Heart left ventricle (tissue), 16 donors: Measurements from ENCODE around the gene NKRF. TPM values are rescaled to one million over a fixed set of nuclear protein-coding genes. Genes with fewer than 3 reads are reported as not detected.

Experiments
- ATAC-seq, 4 donors: fragments of 200-7000 bp; cut with Tn5 transposase; one replicate each; pipeline ENCODE4 v1.9.1; 2020 to 2022; ENCODE audit warnings: moderate library complexity in 4 of 4, mild to moderate bottlenecking in 3 of 4, moderate number of reproducible peaks in 1 of 4
- DNase-seq, 5 donors: peaks; one replicate each; pipeline ENCODE4 v3.0.0-alpha.2; 2020
- H3K27ac ChIP-seq, 12 donors: fragments of 200-600 bp; sonication (generic) in 4 of 12; one replicate each; pipeline versions ENCODE4 v1.5.0 to v1.8.0; 2016 to 2022; ENCODE audit warnings: mild to moderate bottlenecking in 2 of 12
- H3K27me3 ChIP-seq, 9 donors: fragments of 200-600 bp; sonication (generic) in 2 of 9; one replicate each; pipeline versions ENCODE4 v1.5.1 to v1.8.0; 2016 to 2022; ENCODE audit warnings: mild to moderate bottlenecking in 3 of 9
- H3K36me3 ChIP-seq, 9 donors: fragments of 200-600 bp; sonication (generic) in 2 of 9; one replicate each; pipeline versions ENCODE4 v1.5.0 to v1.8.0; 2018 to 2022; ENCODE audit warnings: mild to moderate bottlenecking in 2 of 9
- H3K4me1 ChIP-seq, 12 donors: fragments of 200-600 bp; sonication (generic) in 4 of 12; one replicate each; pipeline versions ENCODE4 v1.5.0 to v1.8.0; 2016 to 2022; ENCODE audit warnings: mild to moderate bottlenecking in 3 of 12
- H3K4me3 ChIP-seq, 12 donors: fragments of 200-600 bp; sonication (generic) in 4 of 12; one replicate each; pipeline versions ENCODE4 v1.5.0 to v1.8.0; 2017 to 2022; ENCODE audit warnings: mild to moderate bottlenecking in 9 of 12, moderate library complexity in 4 of 12
- H3K9me3 ChIP-seq, 12 donors: fragments of 200-600 bp; sonication (generic) in 4 of 12; one replicate each; pipeline versions ENCODE4 v1.5.0 to v1.8.0; 2016 to 2022; ENCODE audit warnings: mild to moderate bottlenecking in 1 of 12
- POLR2A ChIP-seq, 2 donors: fragments of 450-650 bp; IDR thresholded peaks; one replicate each; pipeline ENCODE4 v1.6.1; 2017; ENCODE audit warnings: antibody characterized with exemption in 2 of 2, mild to moderate bottlenecking in 2 of 2, moderate library complexity in 2 of 2
- WGBS, 4 donors: extraction: QIAGEN DNeasy Blood & Tissue Kit in 2 of 4; methylation state at CpG; one replicate each; pipeline versions ENCODE4 v1.1.5 to v1.1.7; 2013 to 2018; 5-methylcytosine and 5-hydroxymethylcytosine counted together
- intact Hi-C, 10 donors: fragments of 100-400 bp; cut with DNase I; formaldehyde crosslinking; loops; one replicate each; pipeline versions ENCODE4 v1.11.1 to v1.14.2; 2022
- polyA plus RNA-seq, 2 donors: library from polyadenylated mRNA; stranded (reverse); fragments of 200-250 nt; gene quantifications; one replicate each; pipeline ENCODE4 v1.2.3, GENCODE V29; 2013
- total RNA-seq, 9 donors: library from RNA; depleted of rRNA in 2 of 9; stranded (reverse); fragments of >200 nt in 2 of 9; fragmentation: NEBNext Ultra II Directional in 3 of 9; extraction: Animal tissue kit (Norgen Biotek cat#: 25700) in 3 of 9; gene quantifications; one replicate each; pipeline versions ENCODE4 v1.1.0 to v1.2.4, GENCODE V29; 2016 to 2023
- TF ChIP-seq, protein P1 (sequence below), 12 donors: fragments of 200-600 bp; sonication (generic) in 4 of 12; IDR thresholded peaks; one replicate each; pipeline versions ENCODE4 v1.5.0 to v1.8.0; 2018 to 2022; ENCODE audit warnings: antibody characterized with exemption in 12 of 12, mild to moderate bottlenecking in 5 of 12
- donor health status: ischemic (EF 13 %, LVEDD 7.1; RV severe dilation, severe dysfunction).
- donor health status: healthy with polysubstance abuse.
- donor health status: DM: no; HTN: yes; CAD: no.
- donor health status: DM: no; HTN: no; CAD: no.
- donor health status: ischemic (EF 25% LVEDD 6.9; RV normal size, moderate dysfunction).
- donor health status: ischemic (EF 25% LVEDD 5.7; RV mildly dilated, moderate dysfunction).
- donor health status: healthy.
- donor health status: DM: yes; HTN: yes; CAD: no.
- donor health status: ischemic (EF 35%, LVEDD 5.7; RV mildly dilated, moderate dysfunction).
- donor health status: nonischemic (EF 11% LVEDD 7.7; RV severe dilation, severe dysfunction).
- donor health status: DM: yes; HTN: yes; CAD: no.
- donor health status: PGD.
- donor health status: ischemic (EF 29% LVEDD 5.4; RV normal size, mild dysfunction).
- donor health status: nonischemic (EF 23%, LVEDD 6.1; RV moderate dilation, normal function).

NKRF gene
- total and polyA plus RNA-seq, 11 donors: 3.1 to 6.0 (median 4.3) TPM

DNA sequence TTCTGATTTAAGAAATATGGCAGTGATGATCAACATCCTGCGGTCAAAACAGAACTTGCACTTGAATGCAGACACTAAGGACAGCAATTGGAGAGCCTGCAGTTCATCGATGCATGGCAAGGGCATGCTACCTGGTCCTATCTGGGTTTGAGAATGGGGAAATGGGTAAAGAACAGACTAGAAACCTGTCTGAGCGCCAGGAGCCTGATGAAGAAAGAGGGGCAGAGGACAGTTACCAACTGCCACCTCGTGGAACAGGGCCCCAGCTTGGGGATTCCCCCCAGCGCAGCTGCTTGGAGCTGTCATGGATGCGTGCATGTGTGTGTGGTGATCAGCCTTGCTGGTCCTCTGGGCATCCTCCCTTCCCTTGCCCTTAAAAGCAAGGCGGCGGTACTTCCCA is 30.2 kb upstream of the NKRF start:
- H3K36me3 ChIP-seq: peaks cover 0 to 62% (median 10%) of the 10 kb centered on the region in 9 donors
- ATAC-seq: no peak

DNA sequence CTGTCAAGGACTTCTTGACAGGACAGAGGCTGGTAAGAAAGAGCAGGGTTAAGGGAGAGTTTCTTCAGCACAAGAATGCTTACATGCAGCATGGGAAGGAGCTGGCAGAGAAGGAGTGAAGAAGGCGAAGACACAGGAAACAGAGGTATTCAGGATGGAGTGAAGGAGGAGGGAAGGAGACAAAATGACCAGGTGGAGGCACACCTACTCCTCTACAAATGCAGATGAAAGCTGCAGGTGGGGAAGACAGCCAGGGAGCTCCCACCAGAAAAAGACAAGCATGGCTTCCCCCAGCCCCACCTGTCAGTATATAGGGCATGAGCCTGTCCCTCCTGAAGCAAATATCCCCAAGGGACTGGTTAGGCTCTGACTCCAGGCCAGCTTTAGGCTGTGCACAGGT is 29.6 kb upstream of the NKRF start:
- Histone ChIP-seq H3K36me3 (peaks cover 0 to 60% (median 10%) of the 10 kb centered on the region in 9 donors), H3K4me3 (no peak overlapping the region), H3K4me1 (no peaks in the 10 kb centered on the region), H3K27me3 (no peaks in the 10 kb centered on the region), H3K9me3 (no peaks in the 10 kb centered on the region), H3K27ac (no peak overlapping the region)
- ATAC-seq (no peak), DNase-seq (no peak)
- intact Hi-C loops: no loop called here
- WGBS, 4 donors: 74 to 100% (median 85%) methylated on average over 1 of the region's 1 CpG
- TF ChIP-seq, protein P1, sequence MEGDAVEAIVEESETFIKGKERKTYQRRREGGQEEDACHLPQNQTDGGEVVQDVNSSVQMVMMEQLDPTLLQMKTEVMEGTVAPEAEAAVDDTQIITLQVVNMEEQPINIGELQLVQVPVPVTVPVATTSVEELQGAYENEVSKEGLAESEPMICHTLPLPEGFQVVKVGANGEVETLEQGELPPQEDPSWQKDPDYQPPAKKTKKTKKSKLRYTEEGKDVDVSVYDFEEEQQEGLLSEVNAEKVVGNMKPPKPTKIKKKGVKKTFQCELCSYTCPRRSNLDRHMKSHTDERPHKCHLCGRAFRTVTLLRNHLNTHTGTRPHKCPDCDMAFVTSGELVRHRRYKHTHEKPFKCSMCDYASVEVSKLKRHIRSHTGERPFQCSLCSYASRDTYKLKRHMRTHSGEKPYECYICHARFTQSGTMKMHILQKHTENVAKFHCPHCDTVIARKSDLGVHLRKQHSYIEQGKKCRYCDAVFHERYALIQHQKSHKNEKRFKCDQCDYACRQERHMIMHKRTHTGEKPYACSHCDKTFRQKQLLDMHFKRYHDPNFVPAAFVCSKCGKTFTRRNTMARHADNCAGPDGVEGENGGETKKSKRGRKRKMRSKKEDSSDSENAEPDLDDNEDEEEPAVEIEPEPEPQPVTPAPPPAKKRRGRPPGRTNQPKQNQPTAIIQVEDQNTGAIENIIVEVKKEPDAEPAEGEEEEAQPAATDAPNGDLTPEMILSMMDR (IDR thresholded peaks at IDR 0.05): no peak
- no peak for TF ChIP-seq POLR2A (IDR thresholded peaks at IDR 0.05)

More for the DNA sequence above, 30.2 kb upstream of the NKRF start:
- Histone ChIP-seq H3K4me3 (no peak overlapping the region), H3K9me3 (no peaks in the 10 kb centered on the region), H3K4me1 (no peaks in the 10 kb centered on the region), H3K27me3 (peaks cover 0 to 5% (median 0%) of the 10 kb centered on the region in 9 donors), H3K27ac (no peak overlapping the region)
- intact Hi-C loops: no loop called here
- TF ChIP-seq, protein P1 (IDR thresholded peaks at IDR 0.05): no peak
- TF ChIP-seq POLR2A (IDR thresholded peaks at IDR 0.05): no peak
- WGBS, 4 donors: 75 to 94% (median 90%) methylated on average over 6 to 8 of the region's 8 CpGs
- no peak for DNase-seq

DNA sequence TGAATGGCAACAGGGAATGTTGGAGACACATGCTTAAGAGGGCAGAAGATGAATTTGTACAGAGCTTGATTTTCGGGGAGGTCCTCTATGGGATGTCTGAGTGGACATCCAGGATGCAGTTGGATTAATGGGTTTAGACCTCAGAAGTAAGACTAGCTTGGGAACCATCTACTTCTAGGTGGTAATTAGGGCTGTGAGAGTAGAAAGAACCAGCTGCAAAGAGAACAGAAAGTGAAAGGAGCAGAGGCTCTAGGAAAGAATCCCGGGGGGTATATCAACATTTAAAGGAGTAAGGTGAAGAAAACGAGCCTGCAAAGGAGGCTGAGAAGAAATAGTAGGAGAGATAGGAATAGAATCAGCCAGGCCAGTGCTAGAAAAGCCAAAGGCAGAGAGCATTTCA is 29.0 kb upstream of the NKRF start:
- Histone ChIP-seq H3K9me3 (no peaks in the 10 kb centered on the region), H3K4me1 (no peaks in the 10 kb centered on the region), H3K27me3 (no peaks in the 10 kb centered on the region), H3K4me3 (no peak overlapping the region), H3K27ac (no peak overlapping the region), H3K36me3 (peaks cover 0 to 60% (median 10%) of the 10 kb centered on the region in 9 donors)
- TF ChIP-seq, protein P1 (IDR thresholded peaks at IDR 0.05): no peak
- no peak for TF ChIP-seq POLR2A (IDR thresholded peaks at IDR 0.05)
- DNase-seq: no peak
- 52 to 80% (median 68%) methylated on average over 3 of the region's 3 CpGs for WGBS, 4 donors
- no peak for ATAC-seq
- intact Hi-C loops: no loop called here

- intact Hi-C loops: loop anchor here in 1 of 10 donors (10.0 kb wide), 1 partner anchor 69 kb away; the partner anchor contains the start of gene SEPTIN6
- no peaks in the 10 kb centered on the region for H3K27me3 ChIP-seq
Measured at GRCh38 chrX:119625843-119626242, 19.6 kb upstream of the NKRF start.

More at GRCh38 chrX:119625843-119626242, 19.6 kb upstream of the NKRF start:
- no peak for ATAC-seq
- no peak overlapping the region for H3K27ac ChIP-seq
- H3K9me3 ChIP-seq: no peaks in the 10 kb centered on the region
- peaks cover 0 to 28% (median 2%) of the 10 kb centered on the region in 9 donors for H3K36me3 ChIP-seq
- TF ChIP-seq, protein P1 (IDR thresholded peaks at IDR 0.05): no peak
- no peak for TF ChIP-seq POLR2A (IDR thresholded peaks at IDR 0.05)
- H3K4me3 ChIP-seq: no peak overlapping the region
- 65 to 94% (median 87%) methylated on average over 2 of the region's 2 CpGs for WGBS, 4 donors
- DNase-seq: no peak
- peaks cover 0 to 15% (median 0%) of the 10 kb centered on the region in 12 donors for H3K4me1 ChIP-seq
